Activated CD4-positive, alpha-beta T cell treated with anti-CD3 and anti-CD28 coated beads for 48 hours (primary cell): ENCODE data around the gene RPS29.

ENCODE experiments used
- DNase-seq: peaks from one replicate; pipeline ENCODE4 v3.0.0-alpha.2; 2020

Gene RPS29

DNA sequence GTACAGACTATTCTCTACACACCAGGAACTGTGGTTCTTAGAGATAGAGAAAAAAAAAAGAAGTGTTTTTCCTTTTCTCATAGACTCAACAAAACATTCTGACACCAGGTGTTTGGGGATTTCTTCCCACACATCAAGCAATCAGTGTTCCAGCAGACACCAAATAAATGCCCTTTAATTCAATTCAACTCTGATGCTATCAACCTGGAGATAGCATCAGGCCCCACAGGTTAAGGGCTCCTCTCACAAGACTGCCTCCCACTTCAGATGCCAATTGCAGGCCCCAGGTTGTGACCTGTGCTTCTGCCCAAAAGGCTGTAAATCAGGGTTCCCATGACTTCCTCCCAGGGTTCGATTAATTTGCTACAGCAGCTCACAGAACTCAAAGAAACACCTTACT, 36.7 kb downstream of the RPS29 start:
- DNase-seq = no peak

DNA sequence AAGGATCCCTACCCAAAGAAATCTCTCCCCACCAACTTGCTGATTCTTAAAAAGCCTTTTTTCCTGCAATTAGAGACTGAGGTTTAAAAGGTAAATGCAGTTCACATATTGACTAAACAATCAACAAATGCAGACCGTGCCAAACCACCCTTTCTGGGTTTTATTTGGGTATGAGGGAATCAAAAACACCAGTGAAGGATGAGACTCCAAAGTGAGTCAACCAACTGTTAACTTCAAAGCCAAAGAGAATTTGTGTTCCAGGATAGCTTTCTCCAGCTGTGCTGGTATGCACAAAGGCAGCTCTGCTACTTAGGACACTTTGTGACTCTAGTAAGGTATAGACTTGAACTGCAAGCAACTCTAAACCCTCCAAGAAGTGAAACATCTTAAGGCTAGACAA, 39.4 kb downstream of the RPS29 start:
- DNase-seq = no peak

DNA sequence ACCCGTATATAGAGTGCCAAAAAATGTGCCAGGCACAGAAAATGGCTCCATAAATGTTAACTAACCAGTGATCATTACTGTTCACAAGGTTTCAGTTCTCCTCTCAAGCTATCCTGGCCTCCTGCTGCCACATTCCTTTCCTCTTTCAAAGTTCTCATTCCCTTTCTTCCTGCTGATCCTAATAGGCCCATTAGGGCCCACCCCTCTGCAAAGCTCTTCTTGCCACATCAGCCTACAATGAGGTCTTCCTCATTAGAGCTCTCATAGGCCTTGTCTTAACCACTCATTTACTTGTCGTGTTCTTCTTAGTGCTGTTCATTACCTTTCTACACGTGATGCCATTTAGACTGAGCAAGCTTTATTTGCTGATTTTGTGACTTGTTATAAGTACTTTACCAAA, 40.5 kb downstream of the RPS29 start:
- no peak for DNase-seq

DNA sequence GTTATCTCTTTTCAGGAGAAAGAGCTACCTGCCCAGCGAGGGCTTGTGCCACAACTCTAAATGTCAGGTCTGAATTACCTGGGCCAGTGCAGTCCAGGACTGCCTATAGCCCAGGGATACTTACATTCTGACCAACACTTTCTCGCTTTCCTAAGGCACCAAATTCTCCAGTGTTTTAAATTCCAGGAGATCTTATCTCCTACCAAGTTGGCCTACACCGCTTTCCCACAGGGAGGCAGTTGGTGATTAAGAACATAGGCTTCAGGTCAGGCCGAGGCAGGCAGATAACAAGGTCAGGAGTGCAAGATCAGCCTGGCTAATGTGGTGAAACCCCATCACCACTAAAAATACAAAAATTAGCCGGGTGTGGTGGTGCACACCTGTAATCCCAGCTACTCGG, 41.1 kb downstream of the RPS29 start:
- no peak for DNase-seq

DNA sequence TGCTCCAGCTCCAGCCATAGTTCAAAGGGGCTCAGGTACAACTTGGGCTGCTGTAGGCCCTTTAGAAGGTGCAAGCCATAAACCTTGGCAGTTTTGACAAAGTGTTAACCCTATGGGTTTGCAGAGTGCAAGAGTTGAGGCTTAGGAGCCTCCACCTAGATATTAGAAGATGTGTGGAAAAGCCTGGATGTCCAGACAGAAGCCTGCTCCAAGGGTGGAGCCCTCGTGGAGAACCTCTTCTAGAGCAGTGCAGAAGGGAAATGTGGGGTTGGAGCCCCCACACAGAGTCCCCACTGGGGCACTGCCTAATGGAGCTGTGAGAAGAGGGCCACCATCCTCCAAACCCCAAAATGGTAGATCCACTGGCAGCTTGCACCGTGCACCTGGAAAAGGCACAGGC, 45.1 kb downstream of the RPS29 start:
- no peak for DNase-seq

DNA sequence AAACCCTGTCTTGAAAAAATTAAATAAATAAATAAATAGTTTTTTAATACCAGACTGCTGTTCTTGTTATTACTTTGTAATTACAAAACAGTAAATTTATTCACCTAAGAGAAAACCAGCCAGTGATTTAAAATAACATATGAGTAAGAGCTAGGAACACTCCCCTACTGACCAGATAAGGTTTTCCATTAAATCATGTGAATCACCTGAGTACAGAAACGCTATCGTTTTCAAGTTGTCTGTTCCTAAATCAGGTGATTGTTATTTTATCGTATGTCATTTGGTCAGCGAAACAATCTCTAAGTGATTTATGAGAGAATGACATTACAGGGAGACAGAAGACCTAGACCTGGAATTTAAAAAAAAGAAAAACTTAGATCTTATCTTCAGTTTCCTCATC, 47.3 kb downstream of the RPS29 start:
- no peak for DNase-seq
